ENCODE data around the gene SLIT1. TPM values are rescaled to one million over a fixed set of nuclear protein-coding genes. Genes with fewer than 3 reads are reported as not detected.

Gene SLIT1
- total and polyA plus RNA-seq, 2 experiments from 2014 or later, result not detected

DNA sequence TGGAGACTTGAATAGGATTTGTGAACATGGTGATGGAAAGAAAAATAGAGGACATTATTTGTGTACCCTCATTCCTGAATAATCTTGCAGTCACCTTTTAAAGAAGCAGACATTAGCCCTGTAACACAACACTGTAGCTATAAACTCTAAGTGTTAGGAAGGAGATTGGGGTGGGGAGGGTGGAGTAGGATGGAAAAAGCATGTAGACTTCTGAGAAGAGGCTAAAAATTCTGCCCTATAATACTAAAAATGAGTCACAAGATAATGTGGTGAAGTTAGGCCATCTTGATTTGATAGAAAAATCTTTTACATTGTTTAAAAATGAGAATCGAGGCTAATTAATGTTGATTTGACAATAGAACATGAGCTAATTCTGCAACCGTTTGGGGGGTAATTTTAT is 224.9 kb downstream of the SLIT1 start:
- peaks cover 25% of the 10 kb centered on the region for H3F3A ChIP-seq (ENCODE audit: insufficient read depth)
- H3K79me2 ChIP-seq (ENCODE audit: insufficient read depth), result peaks cover 43% of the 10 kb centered on the region
- H4K20me1 ChIP-seq (ENCODE audit: insufficient read depth), result no peaks in the 10 kb centered on the region
- no peak overlapping the region for H3K4me3 ChIP-seq
- no peak overlapping the region for H2AFZ ChIP-seq
- 18 to 32% methylated on average over 2 of the region's 2 CpGs for WGBS, 2 experiments (ENCODE audit: low coverage in 1 of 2, low lambda C conversion rate in 2 of 2, missing lambda C conversion rate in 2 of 2)
- H3K9ac ChIP-seq, result no peak overlapping the region
- H3K9me3 ChIP-seq (ENCODE audit: low read depth), result no peaks in the 10 kb centered on the region
- H3K27me3 ChIP-seq (replicated peaks; ENCODE audit: insufficient read depth), result no peaks in the 10 kb centered on the region
- peaks cover 27% of the 10 kb centered on the region for H3K4me1 ChIP-seq (ENCODE audit: insufficient read depth)
- H3K4me2 ChIP-seq (ENCODE audit: unreplicated experiment), result peak overlapping the region; percentile 3
- peak overlapping the region; percentile 68 for H3K27ac ChIP-seq
- peak; percentile 69 for DNase-seq
- TF ChIP-seq EZH2 (IDR thresholded peaks at IDR 0.05; ENCODE audit: insufficient read depth, poor library complexity, severe bottlenecking), result no peak
- TF ChIP-seq EZH2phosphoT487 (IDR thresholded peaks at IDR 0.05; ENCODE audit: insufficient read depth, low read depth), result no peak
- in situ Hi-C loops (cut with MboI), result no loop called here
- H3K36me3 ChIP-seq (ENCODE audit: low read depth), result peaks cover 14% of the 10 kb centered on the region; the same call in 1 of the 2 replicates
- H3K9me2 ChIP-seq (ENCODE audit: insufficient read depth), result no peaks in the 10 kb centered on the region

DNA sequence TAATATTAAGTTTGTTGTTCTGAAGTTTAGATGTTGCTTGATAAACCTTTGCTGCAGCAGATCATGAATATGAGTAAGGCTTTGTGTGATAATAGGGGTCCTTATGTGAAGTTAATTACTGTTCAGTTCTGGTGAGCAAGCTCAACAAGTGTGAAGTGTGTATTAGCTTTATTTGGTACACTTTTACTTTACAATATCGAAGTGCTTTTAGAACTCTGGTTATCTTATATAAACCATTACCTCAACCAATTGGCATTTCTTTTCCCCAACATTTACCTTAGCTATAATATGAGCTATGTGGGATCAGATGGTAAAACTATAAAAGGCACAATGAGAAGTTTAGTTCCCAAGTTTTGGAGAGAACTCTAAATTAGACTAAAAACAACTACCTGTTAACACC is 226.0 kb downstream of the SLIT1 start:
- Histone ChIP-seq H3K27me3 (replicated peaks; ENCODE audit: insufficient read depth) (no peaks in the 10 kb centered on the region), H3K36me3 (ENCODE audit: low read depth) (peaks cover 25% of the 10 kb centered on the region; the same call in 1 of the 2 replicates), H3K9me2 (ENCODE audit: insufficient read depth) (no peaks in the 10 kb centered on the region), H3F3A (ENCODE audit: insufficient read depth) (peaks cover 25% of the 10 kb centered on the region), H3K4me1 (ENCODE audit: insufficient read depth) (peaks cover 27% of the 10 kb centered on the region), H2AFZ (no peak overlapping the region), H4K20me1 (ENCODE audit: insufficient read depth) (no peaks in the 10 kb centered on the region), H3K79me2 (ENCODE audit: insufficient read depth) (peaks cover 48% of the 10 kb centered on the region), H3K4me2 (ENCODE audit: unreplicated experiment) (peak overlapping the region; percentile 3), H3K9ac (no peak overlapping the region), H3K4me3 (no peak overlapping the region), H3K27ac (peak overlapping the region; percentile 68; the same call in 1 of the 2 replicates), H3K9me3 (ENCODE audit: low read depth) (no peaks in the 10 kb centered on the region)
- no peak for TF ChIP-seq EZH2 (IDR thresholded peaks at IDR 0.05; ENCODE audit: insufficient read depth, poor library complexity, severe bottlenecking)
- TF ChIP-seq EZH2phosphoT487 (IDR thresholded peaks at IDR 0.05; ENCODE audit: insufficient read depth, low read depth), result no peak
- no peak for DNase-seq
- in situ Hi-C loops (cut with MboI), result no loop called here
- WGBS, 2 experiments (ENCODE audit: low coverage in 1 of 2, low lambda C conversion rate in 2 of 2, missing lambda C conversion rate in 2 of 2), result 97 to 100% methylated on average over 1 of the region's 1 CpG

DNA sequence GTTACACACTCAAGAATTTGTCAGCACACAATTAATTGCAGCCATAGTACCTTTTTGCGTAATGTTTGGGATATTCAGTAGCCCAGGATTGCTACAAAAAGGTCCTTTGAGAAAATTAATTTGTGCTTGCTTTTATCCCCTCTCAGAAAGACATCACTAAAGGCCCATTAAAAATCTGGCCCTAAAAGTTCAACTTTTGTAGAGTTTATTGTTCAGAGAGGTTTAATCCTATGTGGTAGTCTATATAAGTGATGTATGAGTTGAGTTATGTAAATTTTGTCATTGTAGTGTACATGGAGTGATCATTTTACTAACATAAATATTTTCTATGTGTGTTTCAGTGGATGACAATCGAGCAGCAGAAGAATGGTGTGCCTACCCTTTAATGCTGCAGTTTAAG is 227.7 kb downstream of the SLIT1 start:
- H3K9me2 ChIP-seq (ENCODE audit: insufficient read depth), result no peaks in the 10 kb centered on the region
- H3K9me3 ChIP-seq (ENCODE audit: low read depth), result no peaks in the 10 kb centered on the region
- peaks cover 17% of the 10 kb centered on the region for H3F3A ChIP-seq (ENCODE audit: insufficient read depth)
- H3K27ac ChIP-seq, result no peak overlapping the region
- 94 to 98% methylated on average over 2 of the region's 2 CpGs for WGBS, 2 experiments (ENCODE audit: low coverage in 1 of 2, low lambda C conversion rate in 2 of 2, missing lambda C conversion rate in 2 of 2)
- in situ Hi-C loops (cut with MboI), result no loop called here
- H3K4me3 ChIP-seq, result no peak overlapping the region
- H3K27me3 ChIP-seq (replicated peaks; ENCODE audit: insufficient read depth), result no peaks in the 10 kb centered on the region
- H3K79me2 ChIP-seq (ENCODE audit: insufficient read depth), result peaks cover 52% of the 10 kb centered on the region
- no peaks in the 10 kb centered on the region for H4K20me1 ChIP-seq (ENCODE audit: insufficient read depth)
- H3K4me1 ChIP-seq (ENCODE audit: insufficient read depth), result peaks cover 25% of the 10 kb centered on the region
- no peak overlapping the region for H2AFZ ChIP-seq
- no peak for DNase-seq
- peaks cover 25% of the 10 kb centered on the region; the same call in 1 of the 2 replicates for H3K36me3 ChIP-seq (ENCODE audit: low read depth)
- no peak overlapping the region for H3K9ac ChIP-seq
- H3K4me2 ChIP-seq (ENCODE audit: unreplicated experiment), result no peak overlapping the region
- no peak for TF ChIP-seq EZH2 (IDR thresholded peaks at IDR 0.05; ENCODE audit: insufficient read depth, poor library complexity, severe bottlenecking)
- TF ChIP-seq EZH2phosphoT487 (IDR thresholded peaks at IDR 0.05; ENCODE audit: insufficient read depth, low read depth), result no peak

GRCh38 chr10:96955794-96956193 is 230.0 kb downstream of the SLIT1 start:
- Histone ChIP-seq H3K27ac (no peak overlapping the region), H3K4me1 (ENCODE audit: insufficient read depth) (peaks cover 13% of the 10 kb centered on the region), H2AFZ (no peak overlapping the region), H3K4me3 (no peak overlapping the region), H3F3A (ENCODE audit: insufficient read depth) (peaks cover 14% of the 10 kb centered on the region), H3K9ac (no peak overlapping the region), H3K36me3 (ENCODE audit: low read depth) (peaks cover 28% of the 10 kb centered on the region; the same call in 1 of the 2 replicates), H3K79me2 (ENCODE audit: insufficient read depth) (peaks cover 60% of the 10 kb centered on the region), H4K20me1 (ENCODE audit: insufficient read depth) (no peaks in the 10 kb centered on the region), H3K9me2 (ENCODE audit: insufficient read depth) (no peaks in the 10 kb centered on the region), H3K27me3 (replicated peaks; ENCODE audit: insufficient read depth) (no peaks in the 10 kb centered on the region), H3K9me3 (ENCODE audit: low read depth) (no peaks in the 10 kb centered on the region), H3K4me2 (ENCODE audit: unreplicated experiment) (no peak overlapping the region)
- DNase-seq, result no peak
- WGBS, 2 experiments (ENCODE audit: low coverage in 1 of 2, low lambda C conversion rate in 2 of 2, missing lambda C conversion rate in 2 of 2), result 79 to 88% methylated on average over 4 of the region's 4 CpGs
- in situ Hi-C loops (cut with MboI), result no loop called here
- no peak for TF ChIP-seq EZH2phosphoT487 (IDR thresholded peaks at IDR 0.05; ENCODE audit: insufficient read depth, low read depth)
- TF ChIP-seq EZH2 (IDR thresholded peaks at IDR 0.05; ENCODE audit: insufficient read depth, poor library complexity, severe bottlenecking), result no peak

DNA sequence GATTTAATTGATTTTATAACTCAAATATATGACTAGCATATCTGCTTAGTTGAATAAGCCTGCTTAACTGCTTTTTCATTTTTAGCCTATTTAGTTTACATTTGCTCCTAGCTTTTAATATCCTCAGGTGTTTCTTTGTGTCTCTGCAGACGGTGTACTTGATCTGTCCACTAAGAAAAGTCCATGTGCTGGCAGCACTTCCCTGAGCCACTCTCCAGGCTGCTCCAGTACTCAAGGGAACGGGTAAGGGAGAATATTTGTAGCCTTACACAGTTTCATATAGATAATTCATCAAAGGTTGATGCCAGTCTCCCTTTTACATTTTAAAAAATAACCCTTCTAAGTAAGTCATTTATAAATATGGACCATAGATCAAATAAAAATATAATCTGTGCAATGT is 233.8 kb downstream of the SLIT1 start:
- WGBS, 2 experiments (ENCODE audit: low coverage in 1 of 2, low lambda C conversion rate in 2 of 2, missing lambda C conversion rate in 2 of 2), result 93 to 99% methylated on average over 2 of the region's 2 CpGs
- no peak for TF ChIP-seq EZH2phosphoT487 (IDR thresholded peaks at IDR 0.05; ENCODE audit: insufficient read depth, low read depth)
- no peak for TF ChIP-seq EZH2 (IDR thresholded peaks at IDR 0.05; ENCODE audit: insufficient read depth, poor library complexity, severe bottlenecking)
- H3K9me2 ChIP-seq (ENCODE audit: insufficient read depth), result no peaks in the 10 kb centered on the region
- peaks cover 71% of the 10 kb centered on the region for H3K79me2 ChIP-seq (ENCODE audit: insufficient read depth)
- no peaks in the 10 kb centered on the region for H3K9me3 ChIP-seq (ENCODE audit: low read depth)
- H3K4me3 ChIP-seq, result no peak overlapping the region
- in situ Hi-C loops (cut with MboI), result no loop called here
- no peaks in the 10 kb centered on the region for H4K20me1 ChIP-seq (ENCODE audit: insufficient read depth)
- no peak overlapping the region for H2AFZ ChIP-seq
- H3K4me1 ChIP-seq (ENCODE audit: insufficient read depth), result 0 out of 2 replicates have a peak, but pooled peaks cover 6% of the 10 kb centered on the region
- H3F3A ChIP-seq (ENCODE audit: insufficient read depth), result no peaks in the 10 kb centered on the region
- no peaks in the 10 kb centered on the region for H3K27me3 ChIP-seq (replicated peaks; ENCODE audit: insufficient read depth)
- H3K27ac ChIP-seq, result no peak overlapping the region
- H3K36me3 ChIP-seq (ENCODE audit: low read depth), result peaks cover 43% of the 10 kb centered on the region
- no peak overlapping the region for H3K9ac ChIP-seq
- DNase-seq, result no peak
- H3K4me2 ChIP-seq (ENCODE audit: unreplicated experiment), result no peak overlapping the region

All from GM23248 (cell line).